Measurements from ENCODE around the gene VAT1L. TPM values are rescaled to one million over a fixed set of nuclear protein-coding genes. Genes with fewer than 3 reads are reported as not detected.

Gene VAT1L
- total RNA-seq (not detected), polyA plus RNA-seq (not detected)

- Mint-ChIP-seq H3K27ac (peak within 1 kb of the TSS in 1 of 8 donors; percentile 19), H3K27me3 (peaks cover 49 to 68% of the 10 kb centered on the region in 2 donors), H3K9me3 (peaks cover 0 to 2% (median 0%) of the 10 kb centered on the region in 5 donors), H3K4me3 (peak within 1 kb of the TSS in 6 of 7 donors; percentile 52 to 86 (median 60)), H3K36me3 (no peaks in the 10 kb centered on the region), H3K4me1 (peaks cover 9 to 10% (median 10%) of the 10 kb centered on the region in 3 donors)
- no peaks in the 10 kb centered on the region for H3K36me3 ChIP-seq (ENCODE audit: insufficient read depth, low read length)
- no peak within 1 kb of the TSS for H3K27ac ChIP-seq (ENCODE audit: low read depth, low read length)
- no peak for DNase-seq
- no peaks in the 10 kb centered on the region for H3K9me3 ChIP-seq (ENCODE audit: low read length)
- H3K4me1 ChIP-seq (ENCODE audit: insufficient read depth, low read length): no peaks in the 10 kb centered on the region
- no peak within 1 kb of the TSS for H3K4me3 ChIP-seq (ENCODE audit: low read length)
- CTCF ChIA-PET: interaction anchor here (0.8 kb wide), 1 partner anchor 181 kb away, joined by 3 read pairs; no protein-coding TSS in a partner anchor
- POLR2A ChIA-PET: no interaction called here
- H3K27me3 ChIP-seq (ENCODE audit: insufficient read depth, low read length, poor library complexity, severe bottlenecking): peaks cover 24% of the 10 kb centered on the region
Observed at GRCh38 chr16:77788181-77789084, at the start of gene VAT1L. TSS of gene VAT1L (plus strand) at chr16:77788564. CDS start at chr16:77788683, 119 bp downstream.

DNA sequence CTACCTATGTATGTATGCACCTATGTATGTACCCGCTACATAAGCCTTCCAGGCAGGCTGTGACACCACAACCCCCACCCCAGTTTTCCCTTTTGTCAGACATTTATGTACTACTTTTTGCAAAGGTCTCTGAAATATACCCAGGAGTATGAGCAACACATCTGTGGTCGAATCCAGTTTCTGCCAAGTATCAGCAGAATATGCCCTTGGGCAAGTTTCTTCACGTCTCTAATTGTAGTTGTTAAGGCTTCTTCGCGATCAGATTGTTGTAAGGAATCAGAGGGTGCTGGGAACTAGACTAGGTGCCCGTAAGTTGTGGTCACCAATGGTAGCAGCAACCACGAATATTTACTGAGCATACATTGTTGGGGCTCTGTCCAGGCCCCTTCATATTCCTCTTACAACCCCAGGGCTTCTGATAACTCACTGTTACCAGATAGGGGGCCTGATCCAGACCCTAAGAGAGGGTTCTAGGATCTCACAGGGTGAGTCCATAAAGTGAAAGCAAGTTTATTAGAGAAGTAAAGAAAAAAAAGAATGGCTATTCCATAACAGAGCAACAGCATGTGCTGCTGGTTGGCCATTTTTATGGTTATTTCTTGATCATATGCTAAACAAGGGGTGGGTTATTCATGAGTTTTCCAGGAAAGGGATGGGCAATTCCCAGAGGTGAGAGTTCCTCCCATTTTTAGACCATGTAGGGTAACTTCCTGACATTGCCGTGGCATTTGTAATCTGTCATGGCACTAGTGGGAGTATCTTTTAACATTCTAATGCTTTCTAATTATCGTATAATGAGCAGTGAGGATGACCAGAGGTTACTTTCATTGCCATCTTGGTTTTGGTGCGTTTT lies 49.4 kb upstream of the VAT1L start:
- Histone ChIP-seq H3K27me3 (ENCODE audit: insufficient read depth, low read length, poor library complexity, severe bottlenecking) (no peaks in the 10 kb centered on the region), H3K36me3 (ENCODE audit: insufficient read depth, low read length) (no peaks in the 10 kb centered on the region), H3K4me1 (ENCODE audit: insufficient read depth, low read length) (no peaks in the 10 kb centered on the region), H3K4me3 (ENCODE audit: low read length) (no peak overlapping the region), H3K27ac (ENCODE audit: low read depth, low read length) (no peak overlapping the region), H3K9me3 (ENCODE audit: low read length) (no peaks in the 10 kb centered on the region)
- Mint-ChIP-seq H3K27ac (peak overlapping the region in 3 of 8 donors; percentile 3 to 79 (median 58)), H3K9me3 (peaks cover 0 to 4% (median 0%) of the 10 kb centered on the region in 5 donors), H3K4me1 (peaks cover 0 to 6% (median 4%) of the 10 kb centered on the region in 3 donors), H3K36me3 (peaks cover 0 to 9% (median 4%) of the 10 kb centered on the region in 3 donors), H3K4me3 (no peak overlapping the region), H3K27me3 (no peaks in the 10 kb centered on the region)
- ChIA-PET POLR2A (no interaction called here), CTCF (no interaction called here)
- no peak for DNase-seq

- H3K4me1 Mint-ChIP-seq: peaks cover 0 to 6% (median 4%) of the 10 kb centered on the region in 3 donors
- Histone ChIP-seq H3K36me3 (ENCODE audit: insufficient read depth, low read length) (no peaks in the 10 kb centered on the region), H3K27me3 (ENCODE audit: insufficient read depth, low read length, poor library complexity, severe bottlenecking) (no peaks in the 10 kb centered on the region), H3K4me3 (ENCODE audit: low read length) (no peak overlapping the region), H3K27ac (ENCODE audit: low read depth, low read length) (no peak overlapping the region), H3K9me3 (ENCODE audit: low read length) (no peaks in the 10 kb centered on the region), H3K4me1 (ENCODE audit: insufficient read depth, low read length) (no peaks in the 10 kb centered on the region)
- H3K4me3 Mint-ChIP-seq: no peak overlapping the region
- POLR2A ChIA-PET: no interaction called here
- no peak for DNase-seq
- peaks cover 0 to 3% (median 0%) of the 10 kb centered on the region in 5 donors for H3K9me3 Mint-ChIP-seq
- CTCF ChIA-PET: no interaction called here
- H3K27ac Mint-ChIP-seq: no peak overlapping the region
- H3K36me3 Mint-ChIP-seq: peaks cover 0 to 7% (median 3%) of the 10 kb centered on the region in 3 donors
- no peaks in the 10 kb centered on the region for H3K27me3 Mint-ChIP-seq
Observed at GRCh38 chr16:77739559-77739892, 48.8 kb upstream of the VAT1L start.

DNA sequence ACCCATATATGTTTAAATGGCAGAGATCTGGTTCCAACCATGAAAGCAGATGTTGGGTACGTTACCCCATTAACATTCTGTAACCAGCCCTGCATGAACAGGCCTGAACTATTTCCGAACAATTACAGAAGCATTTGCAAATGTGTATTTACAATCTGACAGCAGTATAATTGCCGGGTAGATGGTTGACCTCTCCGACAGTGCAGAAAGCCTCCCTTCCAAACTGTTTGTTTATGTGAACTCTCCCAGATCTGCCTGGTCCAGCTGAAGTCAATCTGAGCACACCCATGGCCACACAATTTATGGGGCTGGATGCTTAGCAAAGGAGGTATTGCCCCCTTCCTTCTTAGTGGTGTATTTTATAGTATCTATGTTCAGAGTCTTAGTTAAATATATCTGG lies 44.2 kb upstream of the VAT1L start:
- no peaks in the 10 kb centered on the region for H3K36me3 Mint-ChIP-seq
- H3K9me3 Mint-ChIP-seq: no peaks in the 10 kb centered on the region
- no peaks in the 10 kb centered on the region for H3K4me1 Mint-ChIP-seq
- no peaks in the 10 kb centered on the region for H3K27me3 ChIP-seq (ENCODE audit: insufficient read depth, low read length, poor library complexity, severe bottlenecking)
- H3K36me3 ChIP-seq (ENCODE audit: insufficient read depth, low read length): no peaks in the 10 kb centered on the region
- no peak overlapping the region for H3K4me3 ChIP-seq (ENCODE audit: low read length)
- POLR2A ChIA-PET: no interaction called here
- CTCF ChIA-PET: no interaction called here
- no peak for DNase-seq
- H3K27me3 Mint-ChIP-seq: peaks cover 0 to 19% of the 10 kb centered on the region in 2 donors
- no peak overlapping the region for H3K27ac ChIP-seq (ENCODE audit: low read depth, low read length)
- no peaks in the 10 kb centered on the region for H3K4me1 ChIP-seq (ENCODE audit: insufficient read depth, low read length)
- no peak overlapping the region for H3K4me3 Mint-ChIP-seq
- no peak overlapping the region for H3K27ac Mint-ChIP-seq
- no peaks in the 10 kb centered on the region for H3K9me3 ChIP-seq (ENCODE audit: low read length)

DNA sequence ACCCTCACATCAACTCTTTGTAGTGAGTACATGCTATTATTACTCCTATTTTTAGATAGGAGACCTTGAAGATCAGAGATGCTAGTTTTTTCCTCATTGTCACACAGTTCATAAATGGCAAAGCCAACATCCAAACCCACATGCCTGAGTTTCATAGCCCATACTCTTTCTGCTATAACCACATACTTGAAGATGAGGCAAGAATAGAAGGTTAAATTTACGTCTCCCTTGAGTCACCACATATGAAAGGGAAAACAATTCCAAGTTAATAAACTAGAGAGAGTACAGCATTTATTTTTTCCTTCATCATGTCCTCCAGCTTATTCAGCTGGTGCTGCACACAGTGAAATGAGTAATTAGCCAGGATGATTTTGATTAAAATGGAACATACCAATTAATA lies 42.4 kb upstream of the VAT1L start:
- no peaks in the 10 kb centered on the region for H3K9me3 Mint-ChIP-seq
- H3K36me3 ChIP-seq (ENCODE audit: insufficient read depth, low read length): no peaks in the 10 kb centered on the region
- CTCF ChIA-PET: no interaction called here
- no peaks in the 10 kb centered on the region for H3K36me3 Mint-ChIP-seq
- no peak overlapping the region for H3K4me3 Mint-ChIP-seq
- peaks cover 0 to 27% of the 10 kb centered on the region in 2 donors for H3K27me3 Mint-ChIP-seq
- no peaks in the 10 kb centered on the region for H3K4me1 ChIP-seq (ENCODE audit: insufficient read depth, low read length)
- no peak overlapping the region for H3K27ac ChIP-seq (ENCODE audit: low read depth, low read length)
- POLR2A ChIA-PET: no interaction called here
- H3K9me3 ChIP-seq (ENCODE audit: low read length): no peaks in the 10 kb centered on the region
- H3K4me3 ChIP-seq (ENCODE audit: low read length): no peak overlapping the region
- no peaks in the 10 kb centered on the region for H3K27me3 ChIP-seq (ENCODE audit: insufficient read depth, low read length, poor library complexity, severe bottlenecking)
- no peak for DNase-seq
- no peaks in the 10 kb centered on the region for H3K4me1 Mint-ChIP-seq
- H3K27ac Mint-ChIP-seq: no peak overlapping the region

DNA sequence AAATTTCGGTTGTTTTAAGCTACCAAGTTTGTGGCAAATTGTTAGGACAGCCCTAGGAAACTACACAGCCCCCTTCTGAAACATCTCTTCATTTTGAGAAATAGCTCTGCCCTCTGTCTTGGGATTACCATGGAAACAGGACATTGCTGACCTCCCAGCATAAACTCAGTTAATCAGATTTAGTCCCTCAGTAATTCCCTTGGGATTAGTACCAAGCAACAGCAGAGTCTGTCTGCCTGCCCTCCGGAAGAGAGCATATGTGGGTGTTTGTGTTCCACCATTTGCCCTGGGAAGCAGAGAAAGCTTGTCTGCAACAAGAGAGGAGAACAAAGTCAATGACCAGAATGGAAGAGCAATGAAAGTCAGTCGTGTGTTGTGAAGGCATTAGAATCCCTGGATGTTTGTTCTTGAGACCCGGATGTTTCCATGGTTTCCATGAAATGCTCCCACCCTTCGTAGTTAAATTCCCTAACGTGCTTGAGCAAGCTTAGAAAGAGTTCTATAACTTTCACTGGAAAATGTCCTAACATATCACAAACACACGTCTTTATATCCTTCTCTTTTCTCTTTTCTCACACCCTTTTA lies 39.9 kb upstream of the VAT1L start:
- no peaks in the 10 kb centered on the region for H3K9me3 ChIP-seq (ENCODE audit: low read length)
- CTCF ChIA-PET: no interaction called here
- Mint-ChIP-seq H3K4me3 (no peak overlapping the region), H3K27ac (no peak overlapping the region), H3K4me1 (no peaks in the 10 kb centered on the region), H3K36me3 (no peaks in the 10 kb centered on the region), H3K27me3 (peaks cover 1 to 32% of the 10 kb centered on the region in 2 donors), H3K9me3 (no peaks in the 10 kb centered on the region)
- no peak overlapping the region for H3K4me3 ChIP-seq (ENCODE audit: low read length)
- no peak overlapping the region for H3K27ac ChIP-seq (ENCODE audit: low read depth, low read length)
- no peaks in the 10 kb centered on the region for H3K27me3 ChIP-seq (ENCODE audit: insufficient read depth, low read length, poor library complexity, severe bottlenecking)
- no peaks in the 10 kb centered on the region for H3K4me1 ChIP-seq (ENCODE audit: insufficient read depth, low read length)
- POLR2A ChIA-PET: no interaction called here
- DNase-seq: no peak
- no peaks in the 10 kb centered on the region for H3K36me3 ChIP-seq (ENCODE audit: insufficient read depth, low read length)

DNA sequence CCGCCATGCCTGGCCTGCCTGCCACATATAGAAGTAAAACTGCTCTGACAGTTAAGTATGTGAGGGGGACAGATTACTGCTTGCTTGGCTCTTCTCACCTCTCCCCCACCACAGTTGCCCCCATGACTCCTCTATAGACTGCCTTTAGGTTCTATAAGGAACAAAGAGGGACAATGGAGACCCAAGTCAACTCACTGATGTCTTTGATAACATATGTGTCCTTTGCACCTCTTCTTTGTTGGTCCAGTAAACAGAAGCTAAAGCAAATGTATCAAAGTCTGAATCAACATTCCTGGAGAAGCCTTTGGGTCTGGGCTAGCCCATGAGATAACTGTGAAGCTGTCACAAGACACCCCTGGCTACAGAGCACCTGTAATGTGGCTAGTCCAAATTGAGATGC lies 38.9 kb upstream of the VAT1L start:
- POLR2A ChIA-PET: no interaction called here
- no peaks in the 10 kb centered on the region for H3K4me1 Mint-ChIP-seq
- peaks cover 1 to 35% of the 10 kb centered on the region in 2 donors for H3K27me3 Mint-ChIP-seq
- Histone ChIP-seq H3K36me3 (ENCODE audit: insufficient read depth, low read length) (no peaks in the 10 kb centered on the region), H3K4me1 (ENCODE audit: insufficient read depth, low read length) (no peaks in the 10 kb centered on the region), H3K27me3 (ENCODE audit: insufficient read depth, low read length, poor library complexity, severe bottlenecking) (no peaks in the 10 kb centered on the region), H3K4me3 (ENCODE audit: low read length) (no peak overlapping the region), H3K9me3 (ENCODE audit: low read length) (no peaks in the 10 kb centered on the region), H3K27ac (ENCODE audit: low read depth, low read length) (no peak overlapping the region)
- H3K4me3 Mint-ChIP-seq: no peak overlapping the region
- H3K27ac Mint-ChIP-seq: no peak overlapping the region
- CTCF ChIA-PET: no interaction called here
- DNase-seq: no peak
- H3K36me3 Mint-ChIP-seq: no peaks in the 10 kb centered on the region
- no peaks in the 10 kb centered on the region for H3K9me3 Mint-ChIP-seq

DNA sequence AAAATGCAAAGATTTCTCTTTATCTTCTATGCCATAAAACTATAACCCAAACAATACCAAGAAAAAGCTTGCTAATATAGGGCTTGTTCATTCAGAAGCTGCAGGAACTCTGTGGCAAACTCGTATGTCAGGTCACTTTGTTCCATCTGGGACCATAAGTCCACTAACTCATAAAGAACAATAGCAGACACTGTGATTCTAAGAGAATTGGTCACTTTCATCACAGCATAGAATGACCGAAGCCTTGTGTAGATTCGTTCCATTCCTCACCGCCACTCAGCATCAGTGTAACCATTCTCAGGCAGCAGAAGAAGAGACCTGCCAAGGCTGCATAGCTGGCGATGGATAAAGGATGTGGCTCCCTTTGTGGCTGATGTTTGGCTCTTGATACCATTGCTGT lies 30.3 kb upstream of the VAT1L start:
- Mint-ChIP-seq H3K27ac (no peak overlapping the region), H3K36me3 (no peaks in the 10 kb centered on the region), H3K4me3 (no peak overlapping the region), H3K4me1 (no peaks in the 10 kb centered on the region), H3K9me3 (no peaks in the 10 kb centered on the region), H3K27me3 (peaks cover 10 to 24% of the 10 kb centered on the region in 2 donors)
- CTCF ChIA-PET: interaction anchor here (0.7 kb wide), 1 partner anchor 167 kb away, joined by 3 read pairs; no protein-coding TSS in a partner anchor
- no peak for DNase-seq
- H3K9me3 ChIP-seq (ENCODE audit: low read length): no peaks in the 10 kb centered on the region
- no peaks in the 10 kb centered on the region for H3K27me3 ChIP-seq (ENCODE audit: insufficient read depth, low read length, poor library complexity, severe bottlenecking)
- H3K4me1 ChIP-seq (ENCODE audit: insufficient read depth, low read length): no peaks in the 10 kb centered on the region
- no peak overlapping the region for H3K27ac ChIP-seq (ENCODE audit: low read depth, low read length)
- no peaks in the 10 kb centered on the region for H3K36me3 ChIP-seq (ENCODE audit: insufficient read depth, low read length)
- no peak overlapping the region for H3K4me3 ChIP-seq (ENCODE audit: low read length)
- POLR2A ChIA-PET: no interaction called here
